ENCODE results near the gene HUWE1.
"Not testable (repeated sequence)": the region's sequence is repeated elsewhere in the genome, so short reads cannot be mapped to it uniquely, and the experiment has no call there.

The HUWE1 gene

GRCh38 chrX:53605004-53605403 is 81.5 kb downstream of the HUWE1 start:
- DNase-seq (ENCODE audit: low spot score) = no peak

- DNase-seq (ENCODE audit: low spot score) = no peak
These were observed 86.6 kb downstream of the HUWE1 start for GRCh38 chrX:53599781-53600396.

GRCh38 chrX:53598169-53598568 is 88.3 kb downstream of the HUWE1 start:
- DNase-seq (ENCODE audit: low spot score) = no peak

- no peak for DNase-seq (ENCODE audit: low spot score)
These were observed 91.2 kb downstream of the HUWE1 start for GRCh38 chrX:53595266-53595810.

GRCh38 chrX:53594354-53594753 is 92.2 kb downstream of the HUWE1 start:
- no peak for DNase-seq (ENCODE audit: low spot score)

GRCh38 chrX:53587795-53588420 is 98.6 kb downstream of the HUWE1 start:
- DNase-seq (ENCODE audit: low spot score) = no peak

GRCh38 chrX:53584891-53585290 is 101.6 kb downstream of the HUWE1 start:
- DNase-seq (ENCODE audit: low spot score) = no peak

GRCh38 chrX:53583571-53583970 is 102.9 kb downstream of the HUWE1 start:
- no peak for DNase-seq (ENCODE audit: low spot score)

- no peak for DNase-seq (ENCODE audit: low spot score)
These were observed 105.6 kb downstream of the HUWE1 start for GRCh38 chrX:53580742-53581504.

- DNase-seq (ENCODE audit: low spot score) = no peak
These were observed 115.0 kb downstream of the HUWE1 start for GRCh38 chrX:53571494-53571893.

GRCh38 chrX:53563324-53563723 is 123.2 kb downstream of the HUWE1 start:
- DNase-seq (ENCODE audit: low spot score) = no peak

GRCh38 chrX:53561912-53562311 is 124.6 kb downstream of the HUWE1 start:
- no peak for DNase-seq (ENCODE audit: low spot score)

- no peak for DNase-seq (ENCODE audit: low spot score)
These were observed 127.9 kb downstream of the HUWE1 start for GRCh38 chrX:53558646-53559045.

- no peak for DNase-seq (ENCODE audit: low spot score)
These were observed 129.7 kb downstream of the HUWE1 start for GRCh38 chrX:53556868-53557267.

- DNase-seq (ENCODE audit: low spot score) = no peak
These were observed 135.6 kb downstream of the HUWE1 start for GRCh38 chrX:53550756-53551463.

GRCh38 chrX:53547668-53548067 is 138.9 kb downstream of the HUWE1 start:
- no peak for DNase-seq (ENCODE audit: low spot score)

GRCh38 chrX:53544936-53545335 is 141.6 kb downstream of the HUWE1 start:
- DNase-seq (ENCODE audit: low spot score) = no peak

GRCh38 chrX:53538781-53539180 is 147.7 kb downstream of the HUWE1 start:
- DNase-seq (ENCODE audit: low spot score) = no peak

GRCh38 chrX:53531255-53531966 is 155.1 kb downstream of the HUWE1 start:
- not testable (repeated sequence) for DNase-seq (ENCODE audit: low spot score)

GRCh38 chrX:53526999-53527398 is 159.5 kb downstream of the HUWE1 start:
- DNase-seq (ENCODE audit: low spot score) = no peak

GRCh38 chrX:53511322-53511721 is 175.2 kb downstream of the HUWE1 start:
- no peak for DNase-seq (ENCODE audit: low spot score)

GRCh38 chrX:53504035-53504434 is 182.5 kb downstream of the HUWE1 start:
- DNase-seq (ENCODE audit: low spot score) = not testable (repeated sequence)

All from left forelimb (tissue), 1 donor.